Testis (tissue), 3 donors: ENCODE measurements around the gene NPAS2. TPM values are rescaled to one million over a fixed set of nuclear protein-coding genes. Genes with fewer than 3 reads are reported as not detected.

Experiments used
- DNase-seq: peaks from one replicate; pipeline ENCODE4 v3.0.0-alpha.2; 2019
- H3K27ac ChIP-seq, 2 donors: fragments of 200-600 bp; sonication (generic); one replicate each; pipeline ENCODE4 v1.5.1; 2019
- H3K27me3 ChIP-seq: fragments of 200-600 bp; sonication (generic); one replicate; pipeline ENCODE4 v1.5.1; 2019
- H3K36me3 ChIP-seq: fragments of 200-600 bp; sonication (generic); one replicate; pipeline ENCODE4 v1.5.1; 2017; ENCODE audit warnings: low read depth; ENCODE audit errors: missing control alignments
- H3K4me1 ChIP-seq: fragments of 200-600 bp; sonication (generic); one replicate; pipeline ENCODE4 v1.5.1; 2019
- H3K4me3 ChIP-seq, 2 donors: fragments of 200-600 bp; sonication (generic); one replicate each; pipeline ENCODE4 v1.5.1; 2017 to 2019
- H3K9me3 ChIP-seq: fragments of 200-600 bp; sonication (generic); one replicate; pipeline ENCODE4 v1.5.1; 2017
- POLR2A ChIP-seq: fragments of 450-650 bp; IDR thresholded peaks from one replicate; pipeline ENCODE4 v1.6.1; 2017; ENCODE audit warnings: antibody characterized with exemption, mild to moderate bottlenecking, moderate library complexity
- WGBS, 2 donors: methylation state at CpG; one replicate each; pipeline ENCODE4 v1.1.5; 2018; 5-methylcytosine and 5-hydroxymethylcytosine counted together
- intact Hi-C: fragments of 100-400 bp; cut with DNase I; formaldehyde crosslinking; loops from one replicate; pipeline ENCODE4 v1.15.1; 2023; ENCODE audit warnings: low total_unique reads
- polyA plus RNA-seq: library from polyadenylated mRNA; stranded (reverse); fragments of 350-450 nt; fragmentation: Illumina TruSeq; extraction: RNeasy Lipid Tissue Mini Kit (QIAGEN cat#74804); gene quantifications from one replicate; pipeline ENCODE4 v1.2.3, GENCODE V29; 2014; ENCODE audit warnings: low read depth, low replicate concordance; ENCODE audit not compliant: insufficient read depth
- total RNA-seq, 2 donors: library from RNA; depleted of rRNA; stranded (reverse); fragments of >200 nt; gene quantifications; one replicate each; pipeline ENCODE4 v1.2.3, GENCODE V29; 2016
- TF ChIP-seq, protein P1 (sequence below), 3 experiments: fragments of 450-650 bp in 2 of 3; fragments of 200-600 bp in 1 of 3; sonication (generic) in 1 of 3; IDR thresholded peaks; one replicate each; pipeline ENCODE4 v1.5.1; 2016 to 2019; ENCODE audit warnings: antibody characterized with exemption in 3 of 3, mild to moderate bottlenecking in 2 of 3, moderate library complexity in 1 of 3

The NPAS2 gene
- total and polyA plus RNA-seq, 3 donors from 2014 or later: 20.4 to 64.2 (median 46.7) TPM

DNA sequence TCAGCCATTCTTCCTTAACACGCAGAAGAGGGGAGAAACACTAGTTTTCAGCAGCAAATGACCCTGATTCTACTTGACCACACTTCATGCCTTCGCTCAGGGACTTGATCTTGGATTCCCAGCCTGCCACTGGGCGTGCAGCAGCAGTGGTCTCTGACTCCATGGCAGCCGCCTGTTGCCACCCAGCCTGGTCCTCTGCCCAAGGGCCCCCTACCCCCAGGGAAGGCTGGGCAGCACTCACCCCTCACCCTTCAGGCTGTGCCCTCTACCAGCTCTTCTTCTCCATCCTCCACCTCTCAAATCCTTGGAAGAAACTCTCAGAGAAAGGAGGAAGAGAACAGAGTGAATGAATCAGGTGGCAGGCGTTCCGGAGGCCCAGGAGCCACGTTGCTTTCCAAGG is 150.1 kb downstream of the NPAS2 start:
- H3K36me3 ChIP-seq: no peaks in the 10 kb centered on the region
- intact Hi-C loops: no loop called here

GRCh38 chr2:100971221-100971620 is 151.3 kb downstream of the NPAS2 start:
- Histone ChIP-seq H3K36me3 (no peaks in the 10 kb centered on the region), H3K27ac (no peak overlapping the region), H3K4me3 (no peak overlapping the region), H3K4me1 (no peaks in the 10 kb centered on the region), H3K9me3 (no peaks in the 10 kb centered on the region), H3K27me3 (no peaks in the 10 kb centered on the region)
- peak; percentile 90 for DNase-seq
- intact Hi-C loops: no loop called here
- TF ChIP-seq, protein P1, sequence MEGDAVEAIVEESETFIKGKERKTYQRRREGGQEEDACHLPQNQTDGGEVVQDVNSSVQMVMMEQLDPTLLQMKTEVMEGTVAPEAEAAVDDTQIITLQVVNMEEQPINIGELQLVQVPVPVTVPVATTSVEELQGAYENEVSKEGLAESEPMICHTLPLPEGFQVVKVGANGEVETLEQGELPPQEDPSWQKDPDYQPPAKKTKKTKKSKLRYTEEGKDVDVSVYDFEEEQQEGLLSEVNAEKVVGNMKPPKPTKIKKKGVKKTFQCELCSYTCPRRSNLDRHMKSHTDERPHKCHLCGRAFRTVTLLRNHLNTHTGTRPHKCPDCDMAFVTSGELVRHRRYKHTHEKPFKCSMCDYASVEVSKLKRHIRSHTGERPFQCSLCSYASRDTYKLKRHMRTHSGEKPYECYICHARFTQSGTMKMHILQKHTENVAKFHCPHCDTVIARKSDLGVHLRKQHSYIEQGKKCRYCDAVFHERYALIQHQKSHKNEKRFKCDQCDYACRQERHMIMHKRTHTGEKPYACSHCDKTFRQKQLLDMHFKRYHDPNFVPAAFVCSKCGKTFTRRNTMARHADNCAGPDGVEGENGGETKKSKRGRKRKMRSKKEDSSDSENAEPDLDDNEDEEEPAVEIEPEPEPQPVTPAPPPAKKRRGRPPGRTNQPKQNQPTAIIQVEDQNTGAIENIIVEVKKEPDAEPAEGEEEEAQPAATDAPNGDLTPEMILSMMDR (IDR thresholded peaks at IDR 0.05): no peak
- no peak for TF ChIP-seq POLR2A
- WGBS, 2 donors: 66 to 86% methylated on average over 9 of the region's 9 CpGs

More for the DNA sequence above, 150.1 kb downstream of the NPAS2 start:
- TF ChIP-seq POLR2A: no peak
- TF ChIP-seq, protein P1 (IDR thresholded peaks at IDR 0.05): no peak
- Histone ChIP-seq H3K9me3 (no peaks in the 10 kb centered on the region), H3K4me3 (no peak overlapping the region), H3K4me1 (no peaks in the 10 kb centered on the region), H3K27ac (no peak overlapping the region), H3K27me3 (no peaks in the 10 kb centered on the region)
- no peak for DNase-seq
- WGBS, 2 donors: 91 to 97% methylated on average over 7 of the region's 7 CpGs

DNA sequence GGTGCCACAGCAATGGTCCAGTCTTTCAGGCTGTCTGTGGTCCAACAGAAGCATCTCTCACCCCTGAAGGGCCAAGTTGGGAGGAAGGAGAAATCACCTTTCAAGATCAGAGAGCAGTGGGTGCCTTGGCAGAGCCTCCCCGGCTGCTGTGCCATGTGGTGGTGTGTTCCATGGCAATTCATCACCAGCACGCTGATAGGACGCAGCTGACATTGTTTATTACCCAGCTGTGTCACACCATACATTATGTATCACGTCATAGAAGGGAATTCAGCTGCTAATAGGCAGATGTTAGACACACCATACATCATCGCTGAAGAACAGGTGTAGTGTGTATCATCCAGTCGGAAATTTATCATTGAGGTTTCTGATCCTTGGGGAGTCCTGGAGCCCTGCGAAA is 152.5 kb downstream of the NPAS2 start:
- no peaks in the 10 kb centered on the region for H3K4me1 ChIP-seq
- no peaks in the 10 kb centered on the region for H3K27me3 ChIP-seq
- WGBS, 2 donors: 86 to 90% methylated on average over 7 of the region's 7 CpGs
- intact Hi-C loops: no loop called here
- TF ChIP-seq, protein P1 (IDR thresholded peaks at IDR 0.05): no peak
- no peak for TF ChIP-seq POLR2A
- no peak overlapping the region for H3K4me3 ChIP-seq
- no peaks in the 10 kb centered on the region for H3K36me3 ChIP-seq
- H3K9me3 ChIP-seq: no peaks in the 10 kb centered on the region
- no peak overlapping the region for H3K27ac ChIP-seq
- DNase-seq: no peak

- WGBS, 2 donors: 92 to 95% methylated on average over 21 to 22 of the region's 22 CpGs
- no peak for TF ChIP-seq POLR2A
- TF ChIP-seq, protein P1 (IDR thresholded peaks at IDR 0.05): no peak
- H3K36me3 ChIP-seq: no peaks in the 10 kb centered on the region
- intact Hi-C loops: no loop called here
- H3K27ac ChIP-seq: no peak overlapping the region
- no peaks in the 10 kb centered on the region for H3K27me3 ChIP-seq
- DNase-seq: no peak
- no peaks in the 10 kb centered on the region for H3K4me1 ChIP-seq
- no peaks in the 10 kb centered on the region for H3K9me3 ChIP-seq
- no peak overlapping the region for H3K4me3 ChIP-seq
Observed at GRCh38 chr2:100974712-100975520, 155.0 kb downstream of the NPAS2 start.

GRCh38 chr2:100975521-100975785 is 155.5 kb downstream of the NPAS2 start:
- intact Hi-C loops: no loop called here
- TF ChIP-seq POLR2A: no peak
- TF ChIP-seq, protein P1 (IDR thresholded peaks at IDR 0.05): no peak
- no peaks in the 10 kb centered on the region for H3K4me1 ChIP-seq
- DNase-seq: no peak
- H3K9me3 ChIP-seq: no peaks in the 10 kb centered on the region
- WGBS, 2 donors: 94 to 98% methylated on average over 7 of the region's 7 CpGs
- no peak overlapping the region for H3K27ac ChIP-seq
- H3K4me3 ChIP-seq: no peak overlapping the region
- no peaks in the 10 kb centered on the region for H3K36me3 ChIP-seq
- H3K27me3 ChIP-seq: no peaks in the 10 kb centered on the region
